22Rv1 (cell line): ENCODE results near the gene URB2.

Experiments used
- H3K27ac ChIP-seq: fragments of 450-650 bp; 2 replicates; pipeline ENCODE4 v1.5.1; 2017
- ZFX ChIP-seq: fragments of 450-650 bp; IDR thresholded peaks from 2 replicates; pipeline ENCODE4 v1.6.1; 2017; ENCODE audit warnings: antibody characterized with exemption, borderline replicate concordance
- TF ChIP-seq, protein P1 (sequence below): fragments of 450-650 bp; IDR thresholded peaks from 2 replicates; pipeline ENCODE4 v1.5.1; 2017; ENCODE audit warnings: mild to moderate bottlenecking

The URB2 gene

DNA sequence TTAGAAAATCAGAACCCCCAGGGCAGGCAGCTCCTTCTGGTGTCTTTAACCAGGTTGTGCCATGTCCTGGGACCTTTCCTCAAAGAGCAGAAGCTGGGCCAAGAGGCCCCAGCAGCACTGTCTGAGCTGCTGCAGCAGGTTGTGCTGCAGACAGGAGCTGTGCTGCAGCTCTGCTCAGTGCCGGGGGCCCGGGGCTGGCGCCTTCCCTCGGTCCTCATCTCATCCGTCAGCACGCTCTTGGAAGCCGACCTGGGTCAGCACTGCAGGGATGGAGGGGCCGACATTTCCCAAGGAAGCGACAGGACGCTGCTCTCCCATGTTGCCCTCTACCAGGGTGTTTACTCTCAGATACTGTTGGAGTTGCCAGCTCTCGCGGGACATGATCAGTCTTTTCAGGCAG lies 11.7 kb downstream of the URB2 start:
- H3K27ac ChIP-seq: no peak overlapping the region
- TF ChIP-seq, protein P1, sequence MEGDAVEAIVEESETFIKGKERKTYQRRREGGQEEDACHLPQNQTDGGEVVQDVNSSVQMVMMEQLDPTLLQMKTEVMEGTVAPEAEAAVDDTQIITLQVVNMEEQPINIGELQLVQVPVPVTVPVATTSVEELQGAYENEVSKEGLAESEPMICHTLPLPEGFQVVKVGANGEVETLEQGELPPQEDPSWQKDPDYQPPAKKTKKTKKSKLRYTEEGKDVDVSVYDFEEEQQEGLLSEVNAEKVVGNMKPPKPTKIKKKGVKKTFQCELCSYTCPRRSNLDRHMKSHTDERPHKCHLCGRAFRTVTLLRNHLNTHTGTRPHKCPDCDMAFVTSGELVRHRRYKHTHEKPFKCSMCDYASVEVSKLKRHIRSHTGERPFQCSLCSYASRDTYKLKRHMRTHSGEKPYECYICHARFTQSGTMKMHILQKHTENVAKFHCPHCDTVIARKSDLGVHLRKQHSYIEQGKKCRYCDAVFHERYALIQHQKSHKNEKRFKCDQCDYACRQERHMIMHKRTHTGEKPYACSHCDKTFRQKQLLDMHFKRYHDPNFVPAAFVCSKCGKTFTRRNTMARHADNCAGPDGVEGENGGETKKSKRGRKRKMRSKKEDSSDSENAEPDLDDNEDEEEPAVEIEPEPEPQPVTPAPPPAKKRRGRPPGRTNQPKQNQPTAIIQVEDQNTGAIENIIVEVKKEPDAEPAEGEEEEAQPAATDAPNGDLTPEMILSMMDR: no peak
- TF ChIP-seq ZFX: no peak

DNA sequence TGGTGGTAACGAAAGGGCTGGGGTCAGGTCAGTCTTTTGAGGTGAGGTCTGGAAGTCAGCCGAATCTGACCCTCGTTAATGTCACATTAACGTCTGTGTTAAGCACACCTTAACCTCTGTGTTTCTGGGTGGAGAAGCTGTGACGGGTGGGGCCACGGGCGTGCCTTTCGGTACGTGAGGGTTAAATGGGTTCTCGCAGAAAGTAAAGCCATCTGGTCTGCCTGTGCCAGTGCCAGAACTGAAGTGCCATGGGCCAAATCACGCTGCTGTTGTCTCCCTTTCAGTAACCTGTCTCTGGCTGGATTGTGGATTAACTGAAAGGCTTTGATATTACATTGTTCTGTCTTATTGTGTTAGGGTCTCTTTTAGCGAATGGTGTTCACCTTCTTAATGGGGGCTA lies 14.4 kb downstream of the URB2 start:
- no peak overlapping the region for H3K27ac ChIP-seq
- no peak for TF ChIP-seq ZFX
- TF ChIP-seq, protein P1: no peak

DNA sequence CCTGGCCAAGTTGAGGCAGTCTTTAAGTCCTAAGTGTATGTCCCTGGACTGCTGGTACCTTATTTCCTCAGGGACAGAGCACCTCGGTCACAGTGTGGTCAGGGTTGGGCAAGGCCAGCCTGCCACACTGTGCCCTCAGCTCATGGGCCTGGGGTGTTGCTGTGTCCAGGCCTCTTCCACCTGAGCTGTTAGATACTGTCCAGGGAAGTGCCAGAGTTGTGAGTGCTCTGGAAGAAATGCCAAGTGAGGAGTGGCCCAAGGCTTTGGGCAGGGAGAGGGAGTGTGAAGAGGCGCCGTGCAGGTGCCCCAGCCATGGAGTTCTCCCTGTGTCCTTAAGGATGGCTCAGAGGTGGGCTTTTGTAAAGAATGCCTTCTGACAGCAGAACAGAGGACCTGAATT lies 15.3 kb downstream of the URB2 start:
- TF ChIP-seq, protein P1: no peak
- TF ChIP-seq ZFX: no peak
- no peak overlapping the region for H3K27ac ChIP-seq

DNA sequence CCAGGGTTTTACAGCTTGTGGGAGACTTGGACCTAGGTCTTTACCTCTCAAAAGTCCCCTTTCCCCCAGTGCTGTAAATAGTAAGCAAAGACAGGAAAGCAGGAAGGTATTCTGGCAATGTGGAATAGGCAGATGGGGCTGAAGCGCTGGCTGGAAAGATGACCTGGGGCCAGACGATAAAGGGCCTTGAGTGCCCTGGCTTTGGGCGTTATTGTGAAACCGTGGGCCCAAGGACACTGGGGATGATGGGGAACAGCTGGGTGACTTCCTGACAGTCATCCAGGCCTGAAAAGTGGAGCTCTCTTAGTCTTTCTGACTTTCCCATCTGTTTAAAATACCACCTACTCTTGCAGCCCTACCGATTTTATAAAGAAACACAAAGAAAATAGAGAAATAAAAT lies 16.3 kb downstream of the URB2 start:
- TF ChIP-seq, protein P1: no peak
- no peak for TF ChIP-seq ZFX
- no peak overlapping the region for H3K27ac ChIP-seq

DNA sequence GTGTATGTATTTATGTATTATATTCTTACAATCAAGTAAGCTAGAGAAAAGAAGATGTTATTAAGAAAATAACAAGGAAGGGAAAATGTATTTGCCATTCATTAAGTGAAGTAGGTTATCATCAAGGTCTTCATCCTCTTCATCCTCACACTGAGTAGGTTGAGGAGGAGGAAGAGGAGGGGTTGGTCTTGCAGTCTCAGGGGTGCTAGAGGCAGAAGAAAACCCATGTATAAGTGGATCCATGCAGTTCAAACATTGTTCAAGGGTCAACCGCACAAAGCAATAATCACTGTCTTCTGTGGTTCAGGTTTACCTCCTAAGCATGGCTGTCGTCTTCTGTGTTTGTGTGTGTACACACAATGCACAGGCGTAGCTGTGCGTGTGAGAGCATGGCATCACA lies 16.9 kb downstream of the URB2 start:
- H3K27ac ChIP-seq: no peak overlapping the region
- TF ChIP-seq ZFX: no peak
- TF ChIP-seq, protein P1: no peak

DNA sequence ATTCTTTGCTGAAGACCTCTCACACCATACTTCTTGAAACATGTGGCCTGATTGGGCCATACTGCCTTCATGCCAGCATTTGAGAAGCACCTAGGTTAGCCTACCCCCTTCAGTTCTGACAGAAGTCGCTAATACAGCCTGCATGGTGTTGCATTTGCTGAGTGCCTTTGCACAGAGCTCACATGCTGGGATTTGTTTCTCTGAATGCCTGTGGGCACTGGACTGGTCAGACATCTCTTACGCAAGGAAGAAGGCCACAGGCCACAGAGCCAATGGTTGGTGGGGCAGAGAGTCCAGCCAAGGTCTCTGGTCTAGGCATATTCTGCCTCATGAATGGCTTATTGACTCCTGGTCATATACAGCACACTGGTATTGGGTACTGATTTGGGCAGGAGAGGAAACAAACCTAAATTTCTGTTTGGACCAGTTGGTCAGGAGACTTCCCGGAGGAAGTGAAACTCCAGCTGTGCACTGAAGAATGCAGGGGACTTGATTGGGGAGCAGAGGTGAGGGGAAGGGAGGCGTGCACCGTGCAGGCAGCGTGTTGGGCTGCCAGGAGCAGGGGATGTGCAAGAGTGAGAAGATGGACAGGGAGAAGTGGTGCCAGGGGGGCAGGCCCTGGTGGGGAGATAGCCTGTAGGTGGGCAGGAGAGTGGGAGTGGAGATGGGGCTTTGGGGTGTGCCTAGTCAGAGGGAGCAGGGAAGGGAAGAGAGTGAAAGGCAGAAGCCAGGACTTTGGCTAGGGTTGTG lies 18.1 kb downstream of the URB2 start:
- TF ChIP-seq ZFX: no peak
- TF ChIP-seq, protein P1: no peak
- H3K27ac ChIP-seq: no peak overlapping the region

DNA sequence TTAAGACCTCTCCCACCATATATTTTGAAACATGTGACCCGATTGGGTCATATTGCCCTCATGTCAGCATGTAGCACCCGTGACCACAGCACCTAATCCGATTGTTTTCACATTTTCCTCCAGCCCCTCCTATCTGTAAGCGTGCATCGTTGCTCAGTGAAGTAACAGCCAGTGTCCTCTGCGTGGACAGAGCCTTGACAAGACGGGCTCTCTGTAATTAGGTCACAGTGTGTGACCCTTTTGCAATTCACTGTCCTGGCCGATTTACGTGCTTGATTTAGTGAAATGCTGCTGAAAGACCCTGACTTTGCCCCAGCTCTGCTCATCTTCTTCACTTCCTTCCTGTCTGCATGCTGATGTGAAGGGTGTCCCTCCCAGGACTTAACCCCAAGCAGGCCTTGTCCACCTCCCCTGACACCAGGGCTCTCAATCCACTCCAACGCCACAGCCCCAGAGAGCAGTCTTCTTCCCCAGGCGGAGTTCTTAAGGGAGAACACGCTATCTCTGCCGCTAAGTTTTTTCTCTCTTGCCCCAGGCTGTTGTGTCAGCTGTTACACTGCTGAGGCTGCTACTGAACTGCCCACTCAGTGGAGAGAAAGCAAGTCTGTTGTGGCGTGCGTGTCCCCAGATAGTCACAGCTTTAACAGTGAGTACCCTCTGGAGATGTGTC lies 19.4 kb downstream of the URB2 start:
- H3K27ac ChIP-seq: no peak overlapping the region
- no peak for TF ChIP-seq ZFX
- TF ChIP-seq, protein P1: no peak
